ENCODE measurements around the gene WASL.

DNA sequence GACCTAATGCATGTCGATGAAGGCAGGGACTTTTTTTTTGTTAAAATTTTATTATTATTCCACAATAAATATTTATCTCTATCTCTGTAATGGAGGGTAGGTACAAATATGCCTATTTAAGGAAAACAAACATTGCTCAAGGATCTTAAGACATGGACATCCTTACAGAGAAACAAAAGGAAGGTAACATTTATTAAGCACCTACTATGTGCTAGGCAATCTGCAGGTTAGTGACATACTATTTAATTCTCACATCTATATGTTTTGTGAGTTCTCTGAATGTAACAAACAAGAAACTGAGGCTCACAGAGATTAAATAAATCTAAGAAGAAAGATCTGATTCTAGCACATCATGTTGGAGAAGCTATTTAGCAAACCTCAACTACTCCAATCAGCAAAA is 61.1 kb downstream of the WASL start:
- TF ChIP-seq, protein P1, sequence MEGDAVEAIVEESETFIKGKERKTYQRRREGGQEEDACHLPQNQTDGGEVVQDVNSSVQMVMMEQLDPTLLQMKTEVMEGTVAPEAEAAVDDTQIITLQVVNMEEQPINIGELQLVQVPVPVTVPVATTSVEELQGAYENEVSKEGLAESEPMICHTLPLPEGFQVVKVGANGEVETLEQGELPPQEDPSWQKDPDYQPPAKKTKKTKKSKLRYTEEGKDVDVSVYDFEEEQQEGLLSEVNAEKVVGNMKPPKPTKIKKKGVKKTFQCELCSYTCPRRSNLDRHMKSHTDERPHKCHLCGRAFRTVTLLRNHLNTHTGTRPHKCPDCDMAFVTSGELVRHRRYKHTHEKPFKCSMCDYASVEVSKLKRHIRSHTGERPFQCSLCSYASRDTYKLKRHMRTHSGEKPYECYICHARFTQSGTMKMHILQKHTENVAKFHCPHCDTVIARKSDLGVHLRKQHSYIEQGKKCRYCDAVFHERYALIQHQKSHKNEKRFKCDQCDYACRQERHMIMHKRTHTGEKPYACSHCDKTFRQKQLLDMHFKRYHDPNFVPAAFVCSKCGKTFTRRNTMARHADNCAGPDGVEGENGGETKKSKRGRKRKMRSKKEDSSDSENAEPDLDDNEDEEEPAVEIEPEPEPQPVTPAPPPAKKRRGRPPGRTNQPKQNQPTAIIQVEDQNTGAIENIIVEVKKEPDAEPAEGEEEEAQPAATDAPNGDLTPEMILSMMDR (IDR thresholded peaks at IDR 0.05): no peak
- TF ChIP-seq ESRRA (CRISPR knock-in tag; IDR thresholded peaks at IDR 0.05; ENCODE audit: borderline replicate concordance): no peak
- no peak for TF ChIP-seq SMAD4 (CRISPR knock-in tag; IDR thresholded peaks at IDR 0.05)
